ENCODE measurements around the gene ZNF469.

Gene ZNF469

GRCh38 chr16:88400186-88400585, 17.4 kb downstream of the ZNF469 start:
- no peak overlapping the region for H3K27ac ChIP-seq
- no peak for TF ChIP-seq ZFX (IDR thresholded peaks at IDR 0.05)
- no peak for TF ChIP-seq CTCF (conservative IDR thresholded peaks at IDR 0.05)

DNA sequence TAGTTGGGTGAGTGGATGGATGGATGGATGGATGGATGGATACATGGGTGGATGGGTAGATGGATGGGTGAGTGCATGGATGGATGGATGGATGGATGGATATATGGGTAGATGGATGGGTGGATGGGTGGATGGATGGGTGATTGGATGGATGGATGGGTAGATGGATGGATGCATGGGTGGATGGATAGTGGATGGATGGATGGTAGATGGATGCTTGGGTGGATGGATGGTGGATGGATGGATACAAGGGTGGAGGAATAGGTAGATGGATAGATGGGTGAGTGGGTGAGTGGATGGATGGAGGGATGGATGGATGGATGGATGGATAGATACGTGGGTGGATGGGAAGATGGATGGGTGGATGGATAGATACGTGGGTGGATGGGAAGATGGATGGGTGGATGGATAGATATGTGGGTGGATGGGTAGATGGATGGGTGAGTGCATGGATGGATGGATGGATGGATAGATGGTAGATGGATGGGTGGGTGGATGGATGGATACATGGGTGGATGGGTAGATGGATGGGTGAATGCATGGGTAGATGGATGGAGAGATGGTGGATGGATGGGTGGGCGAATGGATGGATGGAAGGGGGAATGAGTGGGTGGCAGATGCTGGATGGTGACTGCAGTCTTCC, 19.0 kb downstream of the ZNF469 start:
- H3K27ac ChIP-seq, result no peak overlapping the region
- TF ChIP-seq ZFX (IDR thresholded peaks at IDR 0.05) (no peak), CTCF (conservative IDR thresholded peaks at IDR 0.05) (no peak)

- TF ChIP-seq ZFX (IDR thresholded peaks at IDR 0.05) (no peak), CTCF (conservative IDR thresholded peaks at IDR 0.05) (no peak)
- no peak overlapping the region for H3K27ac ChIP-seq
Observed at GRCh38 chr16:88402551-88403240, 19.9 kb downstream of the ZNF469 start.

DNA sequence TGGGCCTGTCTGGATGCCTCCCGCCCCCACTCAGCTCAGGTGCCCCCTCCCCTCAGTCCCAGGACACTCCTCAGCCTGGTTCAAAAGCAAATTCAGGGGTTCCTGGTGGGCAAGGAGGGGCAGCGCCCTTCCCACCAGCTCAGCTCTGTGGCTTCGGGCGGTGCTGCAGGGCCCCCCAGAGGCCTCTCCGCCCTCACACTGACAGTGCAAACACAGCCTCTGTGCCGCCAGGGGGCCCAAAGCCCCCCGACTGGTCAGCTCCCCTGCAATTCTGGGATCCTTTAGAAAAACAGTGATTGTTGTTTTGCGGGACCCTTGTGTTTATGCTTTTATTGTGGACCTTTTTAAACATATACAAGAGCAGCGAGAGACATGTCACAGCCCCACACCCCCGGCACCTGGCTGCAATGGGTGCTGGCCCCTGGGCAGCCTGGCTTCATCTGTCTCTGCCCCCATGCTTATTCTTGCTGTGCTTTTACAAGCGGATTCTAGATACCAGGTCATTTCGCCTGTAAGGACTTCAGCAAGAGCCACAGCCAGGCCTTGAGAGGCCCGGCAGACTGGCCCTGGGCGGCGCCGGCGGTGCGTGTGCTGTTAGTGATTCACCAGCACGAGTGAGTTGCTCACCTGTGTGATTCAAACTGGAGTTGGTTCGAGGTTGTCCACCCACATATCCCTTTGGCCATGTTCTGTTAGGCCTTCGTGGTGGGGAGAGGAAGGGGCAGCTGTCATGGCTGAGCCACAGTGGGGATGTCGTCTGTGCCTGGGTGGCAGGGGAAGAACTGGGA, 21.2 kb downstream of the ZNF469 start:
- TF ChIP-seq ZFX (IDR thresholded peaks at IDR 0.05) (no peak), CTCF (conservative IDR thresholded peaks at IDR 0.05) (no peak)
- H3K27ac ChIP-seq, result no peak overlapping the region

GRCh38 chr16:88404769-88405168, 22.0 kb downstream of the ZNF469 start:
- TF ChIP-seq CTCF (conservative IDR thresholded peaks at IDR 0.05) (no peak), ZFX (IDR thresholded peaks at IDR 0.05) (no peak)
- no peak overlapping the region for H3K27ac ChIP-seq

GRCh38 chr16:88405216-88406060, 22.7 kb downstream of the ZNF469 start:
- H3K27ac ChIP-seq, result no peak overlapping the region
- no peak for TF ChIP-seq ZFX (IDR thresholded peaks at IDR 0.05)
- TF ChIP-seq CTCF (conservative IDR thresholded peaks at IDR 0.05), result no peak

Measured in C4-2B (cell line).